Measurements from ENCODE around the gene FGF14. TPM values are rescaled to one million over a fixed set of nuclear protein-coding genes. Genes with fewer than 3 reads are reported as not detected.

The FGF14 gene
- total RNA-seq, 2 experiments from 2014 or later = not detected

GRCh38 chr13:101988140-101988539 is 413.7 kb downstream of the FGF14 start:
- CTCF ChIA-PET = interaction anchor here (0.6 kb wide), 1 partner anchor 604 kb away, joined by 3 read pairs; no protein-coding TSS in a partner anchor

GRCh38 chr13:101986316-101986715 is 415.5 kb downstream of the FGF14 start:
- intact Hi-C loops (cut with DNase I, micrococcal nuclease) = no loop called here
- Mint-ChIP-seq H3K4me3 (no peak overlapping the region), H3K36me3 (ENCODE audit: low read depth) (no peaks in the 10 kb centered on the region), H3K27ac (no peak overlapping the region), H3K4me1 (no peaks in the 10 kb centered on the region), H3K27me3 (no peaks in the 10 kb centered on the region), H3K9me3 (ENCODE audit: low read depth) (peaks cover 5% of the 10 kb centered on the region)
- DNase-seq = no peak
- POLR2A ChIA-PET = no interaction called here
- no peak for ATAC-seq
- CTCF ChIA-PET = no interaction called here

More at GRCh38 chr13:101988140-101988539, 413.7 kb downstream of the FGF14 start:
- DNase-seq (no peak), ATAC-seq (no peak)
- peaks cover 5% of the 10 kb centered on the region for H3K9me3 Mint-ChIP-seq (ENCODE audit: low read depth)
- no peak overlapping the region for H3K27ac Mint-ChIP-seq
- POLR2A ChIA-PET = no interaction called here
- no peak overlapping the region for H3K4me3 Mint-ChIP-seq
- no peaks in the 10 kb centered on the region for H3K27me3 Mint-ChIP-seq
- no peaks in the 10 kb centered on the region for H3K4me1 Mint-ChIP-seq
- H3K36me3 Mint-ChIP-seq (ENCODE audit: low read depth) = no peaks in the 10 kb centered on the region
- intact Hi-C loops (cut with DNase I, micrococcal nuclease) = no loop called here

GRCh38 chr13:101985321-101985720 is 416.5 kb downstream of the FGF14 start:
- Mint-ChIP-seq H3K4me1 (no peaks in the 10 kb centered on the region), H3K36me3 (ENCODE audit: low read depth) (no peaks in the 10 kb centered on the region), H3K27ac (no peak overlapping the region), H3K4me3 (no peak overlapping the region), H3K27me3 (no peaks in the 10 kb centered on the region), H3K9me3 (ENCODE audit: low read depth) (peaks cover 5% of the 10 kb centered on the region)
- no peak for ATAC-seq
- DNase-seq = no peak
- CTCF ChIA-PET = no interaction called here
- intact Hi-C loops (cut with DNase I, micrococcal nuclease) = no loop called here
- POLR2A ChIA-PET = no interaction called here

- POLR2A ChIA-PET = no interaction called here
- no peaks in the 10 kb centered on the region for H3K36me3 Mint-ChIP-seq (ENCODE audit: low read depth)
- intact Hi-C loops (cut with DNase I, micrococcal nuclease) = no loop called here
- no peak overlapping the region for H3K27ac Mint-ChIP-seq
- CTCF ChIA-PET = interaction anchor here (0.6 to 0.8 kb wide), 2 partner anchors 26 to 1297 kb away, joined by 3 read pairs; no protein-coding TSS in a partner anchor
- no peaks in the 10 kb centered on the region for H3K27me3 Mint-ChIP-seq
- no peak overlapping the region for H3K4me3 Mint-ChIP-seq
- no peak for DNase-seq
- no peaks in the 10 kb centered on the region for H3K4me1 Mint-ChIP-seq
- no peak for ATAC-seq
- H3K9me3 Mint-ChIP-seq (ENCODE audit: low read depth) = no peaks in the 10 kb centered on the region
Observed at GRCh38 chr13:101982903-101983302, 418.9 kb downstream of the FGF14 start.

GRCh38 chr13:101979825-101980224 is 422.0 kb downstream of the FGF14 start:
- no peak for ATAC-seq
- no peak for DNase-seq
- ChIA-PET POLR2A (no interaction called here), CTCF (no interaction called here)
- no peaks in the 10 kb centered on the region for H3K36me3 Mint-ChIP-seq (ENCODE audit: low read depth)
- H3K4me3 Mint-ChIP-seq = no peak overlapping the region
- no peaks in the 10 kb centered on the region for H3K27me3 Mint-ChIP-seq
- intact Hi-C loops (cut with DNase I, micrococcal nuclease) = no loop called here
- H3K4me1 Mint-ChIP-seq = no peaks in the 10 kb centered on the region
- H3K27ac Mint-ChIP-seq = no peak overlapping the region
- H3K9me3 Mint-ChIP-seq (ENCODE audit: low read depth) = no peaks in the 10 kb centered on the region

GRCh38 chr13:101978552-101979315 is 423.1 kb downstream of the FGF14 start:
- H3K4me1 Mint-ChIP-seq = no peaks in the 10 kb centered on the region
- no peak overlapping the region for H3K27ac Mint-ChIP-seq
- intact Hi-C loops (cut with DNase I, micrococcal nuclease) = no loop called here
- no peak for ATAC-seq
- ChIA-PET POLR2A (no interaction called here), CTCF (no interaction called here)
- H3K9me3 Mint-ChIP-seq (ENCODE audit: low read depth) = no peaks in the 10 kb centered on the region
- DNase-seq = no peak
- no peak overlapping the region for H3K4me3 Mint-ChIP-seq
- no peaks in the 10 kb centered on the region for H3K27me3 Mint-ChIP-seq
- no peaks in the 10 kb centered on the region for H3K36me3 Mint-ChIP-seq (ENCODE audit: low read depth)

- ChIA-PET CTCF (no interaction called here), POLR2A (no interaction called here)
- ATAC-seq (no peak), DNase-seq (no peak)
- no peaks in the 10 kb centered on the region for H3K9me3 Mint-ChIP-seq (ENCODE audit: low read depth)
- H3K36me3 Mint-ChIP-seq (ENCODE audit: low read depth) = no peaks in the 10 kb centered on the region
- H3K27ac Mint-ChIP-seq = no peak overlapping the region
- intact Hi-C loops (cut with DNase I, micrococcal nuclease) = no loop called here
- no peak overlapping the region for H3K4me3 Mint-ChIP-seq
- H3K4me1 Mint-ChIP-seq = no peaks in the 10 kb centered on the region
- peaks cover 2% of the 10 kb centered on the region for H3K27me3 Mint-ChIP-seq
Observed at GRCh38 chr13:101977475-101977874, 424.4 kb downstream of the FGF14 start.

- Mint-ChIP-seq H3K4me1 (no peaks in the 10 kb centered on the region), H3K36me3 (ENCODE audit: low read depth) (no peaks in the 10 kb centered on the region), H3K27ac (no peak overlapping the region), H3K9me3 (ENCODE audit: low read depth) (no peaks in the 10 kb centered on the region), H3K27me3 (peaks cover 2% of the 10 kb centered on the region), H3K4me3 (no peak overlapping the region)
- intact Hi-C loops (cut with DNase I, micrococcal nuclease) = no loop called here
- DNase-seq (no peak), ATAC-seq (no peak)
- CTCF ChIA-PET = no interaction called here
- POLR2A ChIA-PET = no interaction called here
Observed at GRCh38 chr13:101972191-101972590, 429.7 kb downstream of the FGF14 start.

GRCh38 chr13:101970341-101970740 is 431.5 kb downstream of the FGF14 start:
- Mint-ChIP-seq H3K36me3 (ENCODE audit: low read depth) (no peaks in the 10 kb centered on the region), H3K4me3 (no peak overlapping the region), H3K9me3 (ENCODE audit: low read depth) (no peaks in the 10 kb centered on the region), H3K4me1 (no peaks in the 10 kb centered on the region), H3K27ac (no peak overlapping the region), H3K27me3 (peaks cover 2% of the 10 kb centered on the region)
- intact Hi-C loops (cut with DNase I, micrococcal nuclease) = no loop called here
- ChIA-PET CTCF (no interaction called here), POLR2A (no interaction called here)
- DNase-seq = no peak
- no peak for ATAC-seq

- intact Hi-C loops (cut with DNase I, micrococcal nuclease) = no loop called here
- peaks cover 1% of the 10 kb centered on the region for H3K27me3 Mint-ChIP-seq
- ChIA-PET POLR2A (no interaction called here), CTCF (no interaction called here)
- H3K36me3 Mint-ChIP-seq (ENCODE audit: low read depth) = no peaks in the 10 kb centered on the region
- no peak overlapping the region for H3K27ac Mint-ChIP-seq
- DNase-seq (no peak), ATAC-seq (no peak)
- H3K9me3 Mint-ChIP-seq (ENCODE audit: low read depth) = no peaks in the 10 kb centered on the region
- H3K4me3 Mint-ChIP-seq = no peak overlapping the region
- no peaks in the 10 kb centered on the region for H3K4me1 Mint-ChIP-seq
Observed at GRCh38 chr13:101967781-101968180, 434.1 kb downstream of the FGF14 start.

- Mint-ChIP-seq H3K4me1 (no peaks in the 10 kb centered on the region), H3K27ac (no peak overlapping the region), H3K36me3 (ENCODE audit: low read depth) (no peaks in the 10 kb centered on the region), H3K9me3 (ENCODE audit: low read depth) (no peaks in the 10 kb centered on the region), H3K27me3 (peaks cover 1% of the 10 kb centered on the region), H3K4me3 (no peak overlapping the region)
- intact Hi-C loops (cut with DNase I, micrococcal nuclease) = no loop called here
- ATAC-seq (no peak), DNase-seq (no peak)
- CTCF ChIA-PET = no interaction called here
- POLR2A ChIA-PET = no interaction called here
Observed at GRCh38 chr13:101967216-101967615, 434.6 kb downstream of the FGF14 start.

- ATAC-seq (no peak), DNase-seq (no peak)
- no peaks in the 10 kb centered on the region for H3K4me1 Mint-ChIP-seq
- CTCF ChIA-PET = no interaction called here
- peaks cover 1% of the 10 kb centered on the region for H3K27me3 Mint-ChIP-seq
- intact Hi-C loops (cut with DNase I, micrococcal nuclease) = no loop called here
- H3K36me3 Mint-ChIP-seq (ENCODE audit: low read depth) = no peaks in the 10 kb centered on the region
- POLR2A ChIA-PET = interaction anchor here (0.7 kb wide), 1 partner anchor 288 kb away, joined by 4 read pairs; no protein-coding TSS in a partner anchor
- no peaks in the 10 kb centered on the region for H3K9me3 Mint-ChIP-seq (ENCODE audit: low read depth)
- no peak overlapping the region for H3K27ac Mint-ChIP-seq
- no peak overlapping the region for H3K4me3 Mint-ChIP-seq
Observed at GRCh38 chr13:101965096-101965495, 436.8 kb downstream of the FGF14 start.

Measured in activated CD4-positive, alpha-beta T cell treated with anti-CD3 and anti-CD28 coated beads for 36 hours (primary cell).